Mesothelial cell of epicardium (in vitro differentiated cells): ENCODE data around the gene ADAMTS12. TPM values are rescaled to one million over a fixed set of nuclear protein-coding genes. Genes with fewer than 3 reads are reported as not detected.

Source experiments
- DNase-seq, 2 experiments: peaks; one replicate each; pipeline ENCODE4 v3.0.0; 2021; ENCODE audit warnings: low spot score in 2 of 2; ENCODE audit not compliant: unreplicated experiment in 2 of 2
- H3K27ac Mint-ChIP-seq: 2 replicates; pipeline ENCODE4 v1.8.0; 2021; ENCODE audit warnings: mixed read lengths
- H3K27me3 Mint-ChIP-seq: 2 replicates; pipeline ENCODE4 v1.8.0; 2021; ENCODE audit warnings: low read depth, mixed read lengths
- H3K36me3 Mint-ChIP-seq: 2 replicates; pipeline ENCODE4 v1.8.0; 2021; ENCODE audit warnings: mixed read lengths
- H3K4me1 Mint-ChIP-seq: 2 replicates; pipeline ENCODE4 v1.8.0; 2021; ENCODE audit warnings: mixed read lengths
- H3K4me3 Mint-ChIP-seq: 2 replicates; pipeline ENCODE4 v1.8.0; 2021; ENCODE audit warnings: mild to moderate bottlenecking, moderate library complexity, mixed read lengths
- H3K9me3 Mint-ChIP-seq: 2 replicates; pipeline ENCODE4 v1.8.0; 2021; ENCODE audit warnings: mixed read lengths
- CTCF ChIP-seq: fragments of 200-600 bp; sonication (generic); IDR thresholded peaks from one replicate; pipeline ENCODE4 v1.5.0; 2021; ENCODE audit warnings: antibody characterized with exemption; ENCODE audit not compliant: unreplicated experiment
- total RNA-seq: library from RNA; stranded (reverse); gene quantifications from 3 replicates; pipeline ENCODE4 v1.2.1, GENCODE V29; 2021

ADAMTS12 gene
- total RNA-seq, 1 donor from 2014 or later, result 14.0 TPM

GRCh38 chr5:33662722-33663427 is 228.9 kb downstream of the ADAMTS12 start:
- DNase-seq, result no peak
- no peak overlapping the region for H3K27ac Mint-ChIP-seq
- no peak for TF ChIP-seq CTCF

GRCh38 chr5:33659526-33660169 is 232.1 kb downstream of the ADAMTS12 start:
- H3K9me3 Mint-ChIP-seq, result peaks cover 4% of the 10 kb centered on the region
- H3K4me3 Mint-ChIP-seq, result no peak overlapping the region
- H3K4me1 Mint-ChIP-seq, result peaks cover 6% of the 10 kb centered on the region
- TF ChIP-seq CTCF, result no peak
- no peaks in the 10 kb centered on the region for H3K27me3 Mint-ChIP-seq
- DNase-seq, result no peak
- H3K27ac Mint-ChIP-seq, result no peak overlapping the region
- no peaks in the 10 kb centered on the region for H3K36me3 Mint-ChIP-seq

More at GRCh38 chr5:33662722-33663427, 228.9 kb downstream of the ADAMTS12 start:
- H3K9me3 Mint-ChIP-seq, result no peaks in the 10 kb centered on the region
- no peak overlapping the region for H3K4me3 Mint-ChIP-seq
- H3K27me3 Mint-ChIP-seq, result no peaks in the 10 kb centered on the region
- H3K36me3 Mint-ChIP-seq, result no peaks in the 10 kb centered on the region
- peaks cover 9% of the 10 kb centered on the region for H3K4me1 Mint-ChIP-seq

- TF ChIP-seq CTCF, result no peak
- no peak for DNase-seq
- H3K9me3 Mint-ChIP-seq, result peaks cover 4% of the 10 kb centered on the region
- H3K27me3 Mint-ChIP-seq, result no peaks in the 10 kb centered on the region
- H3K4me3 Mint-ChIP-seq, result no peak overlapping the region
- H3K36me3 Mint-ChIP-seq, result no peaks in the 10 kb centered on the region
- H3K27ac Mint-ChIP-seq, result no peak overlapping the region
- peaks cover 3% of the 10 kb centered on the region for H3K4me1 Mint-ChIP-seq
Measured at GRCh38 chr5:33657804-33658440, 233.9 kb downstream of the ADAMTS12 start.

- TF ChIP-seq CTCF, result no peak
- no peaks in the 10 kb centered on the region for H3K27me3 Mint-ChIP-seq
- peaks cover 4% of the 10 kb centered on the region for H3K9me3 Mint-ChIP-seq
- no peaks in the 10 kb centered on the region for H3K36me3 Mint-ChIP-seq
- no peak overlapping the region for H3K4me3 Mint-ChIP-seq
- H3K4me1 Mint-ChIP-seq, result peaks cover 3% of the 10 kb centered on the region
- H3K27ac Mint-ChIP-seq, result no peak overlapping the region
- no peak for DNase-seq
Measured at GRCh38 chr5:33657176-33657575, 234.6 kb downstream of the ADAMTS12 start.

GRCh38 chr5:33650911-33651310 is 240.9 kb downstream of the ADAMTS12 start:
- H3K27me3 Mint-ChIP-seq, result no peaks in the 10 kb centered on the region
- peaks cover 3% of the 10 kb centered on the region for H3K9me3 Mint-ChIP-seq
- TF ChIP-seq CTCF, result no peak
- peaks cover 6% of the 10 kb centered on the region for H3K4me1 Mint-ChIP-seq
- DNase-seq, result no peak
- H3K27ac Mint-ChIP-seq, result no peak overlapping the region
- H3K4me3 Mint-ChIP-seq, result no peak overlapping the region
- no peaks in the 10 kb centered on the region for H3K36me3 Mint-ChIP-seq
